NCI-H2029 treated with DMSO at 0.1 percent for 48 hours (cell line): Measurements from ENCODE around the gene CD300C.
"Not testable (repeated sequence)": the region's sequence is repeated elsewhere in the genome, so short reads cannot be mapped to it uniquely, and the experiment has no call there.

ENCODE experiments used
- DNase-seq: peaks from one replicate; lab custom pipeline; 2025; lab: John Stamatoyannopoulos, UW

The CD300C gene

DNA sequence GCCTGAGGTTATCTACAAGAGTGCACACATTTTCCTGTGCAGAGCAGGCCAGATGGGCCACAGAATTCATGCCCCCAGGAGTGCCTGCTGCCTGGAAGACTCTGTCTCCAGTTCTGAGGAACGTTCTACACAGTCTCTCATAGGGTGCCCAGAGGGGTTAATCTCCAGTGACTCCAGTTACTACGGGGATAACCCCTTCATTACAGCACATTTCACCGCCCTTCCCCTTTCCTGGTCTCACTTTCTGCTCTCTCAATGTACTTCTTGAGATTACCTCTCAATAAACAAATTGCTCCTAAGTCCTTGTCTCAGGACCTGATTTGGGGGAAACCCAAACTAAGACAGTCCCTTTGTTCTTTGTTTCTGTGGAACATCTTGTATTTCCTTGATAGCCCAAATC, 15.7 kb upstream of the CD300C start:
- DNase-seq, result no peak

DNA sequence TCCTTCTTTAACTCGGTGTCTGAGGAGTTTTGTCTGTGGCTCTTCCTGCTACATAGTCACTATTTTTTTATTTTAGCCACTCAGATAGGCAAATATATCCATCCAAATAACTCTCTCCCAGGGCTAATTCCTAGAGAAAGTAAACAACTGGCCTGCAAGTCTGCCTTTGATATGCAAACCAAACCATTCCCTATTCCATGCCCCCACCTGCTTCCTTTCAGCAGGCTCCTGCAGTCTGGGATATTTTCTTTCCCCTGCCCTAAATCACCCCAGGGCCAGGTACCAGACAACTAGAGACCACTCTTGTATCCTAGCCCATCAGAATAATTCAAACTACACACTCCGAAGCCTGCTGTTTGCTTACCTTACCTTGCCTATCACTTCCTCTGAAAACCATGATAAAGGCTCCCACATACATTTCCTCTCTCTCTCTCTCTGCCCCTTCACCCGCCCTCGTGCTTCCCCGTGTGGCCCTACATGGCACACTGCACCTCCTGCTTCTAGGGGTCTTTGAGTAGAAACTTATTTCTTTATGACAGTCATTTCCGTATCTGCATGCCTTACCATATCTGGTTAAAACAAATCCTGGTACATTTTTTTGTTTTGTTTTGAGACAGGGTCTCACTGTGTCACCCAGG, 13.1 kb upstream of the CD300C start:
- DNase-seq, result no peak

DNA sequence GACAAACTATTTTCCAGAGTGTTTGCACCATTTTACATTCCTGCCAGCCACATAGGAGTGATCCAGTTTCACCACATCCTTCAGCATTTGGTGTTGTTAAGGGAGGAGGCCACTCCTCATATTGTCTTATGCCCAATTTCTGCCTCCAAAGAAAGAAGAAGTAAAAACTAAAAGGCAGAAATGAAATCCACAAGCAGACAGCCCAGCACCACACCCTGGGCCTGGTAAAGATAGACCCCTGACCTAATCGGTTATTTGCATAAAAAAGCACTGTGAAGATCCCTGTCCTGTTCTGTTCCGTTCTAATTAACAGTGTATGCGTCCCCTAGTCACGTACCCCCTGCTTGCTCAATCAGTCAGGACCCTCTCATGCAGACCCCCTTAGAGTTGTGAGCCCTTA, 12.5 kb upstream of the CD300C start:
- not testable (repeated sequence) for DNase-seq

DNA sequence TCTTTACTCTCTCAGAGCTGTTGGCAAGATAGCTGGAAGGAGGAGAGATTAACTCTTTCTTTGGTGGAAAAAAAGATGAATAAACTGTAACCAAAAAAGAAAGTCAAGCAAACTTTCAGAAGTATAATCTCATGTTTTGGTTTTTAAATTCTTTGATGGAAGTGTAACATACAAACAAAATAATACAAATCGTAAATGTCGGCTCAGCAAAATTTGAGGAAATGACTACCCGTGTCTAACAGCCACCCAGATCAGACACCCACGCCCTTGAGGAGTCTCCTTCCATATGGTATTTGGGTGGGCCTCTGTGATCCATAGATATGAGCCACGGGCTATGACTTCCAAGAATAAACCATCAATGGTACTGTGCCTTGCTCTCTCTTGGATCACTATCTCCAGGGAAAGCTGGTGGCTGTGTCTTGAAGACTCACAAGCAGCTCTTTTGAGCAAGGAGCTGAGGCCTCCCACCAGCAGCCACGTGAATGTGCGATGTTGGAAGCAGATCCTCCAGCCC, 9.6 kb upstream of the CD300C start:
- no peak for DNase-seq

DNA sequence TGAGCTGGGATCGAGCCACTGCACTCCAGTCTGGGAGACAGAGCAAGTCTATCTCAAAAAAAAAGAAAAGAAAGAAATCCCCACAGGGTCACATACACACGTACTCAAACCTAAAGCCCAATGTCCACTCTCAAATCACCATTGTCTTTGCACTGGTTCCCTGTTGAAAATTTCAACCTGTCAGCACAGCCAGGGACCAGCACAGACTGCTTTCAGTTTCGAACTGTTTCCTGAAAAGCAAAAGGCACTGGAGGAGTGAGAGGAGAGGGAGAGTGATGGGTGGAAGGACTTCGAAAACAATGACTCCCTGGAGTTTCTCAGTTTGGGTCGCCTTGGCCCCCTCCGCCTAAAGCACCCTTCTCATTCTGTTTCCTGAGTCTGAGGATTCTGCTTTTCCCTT, 9.0 kb upstream of the CD300C start:
- DNase-seq, result no peak

DNA sequence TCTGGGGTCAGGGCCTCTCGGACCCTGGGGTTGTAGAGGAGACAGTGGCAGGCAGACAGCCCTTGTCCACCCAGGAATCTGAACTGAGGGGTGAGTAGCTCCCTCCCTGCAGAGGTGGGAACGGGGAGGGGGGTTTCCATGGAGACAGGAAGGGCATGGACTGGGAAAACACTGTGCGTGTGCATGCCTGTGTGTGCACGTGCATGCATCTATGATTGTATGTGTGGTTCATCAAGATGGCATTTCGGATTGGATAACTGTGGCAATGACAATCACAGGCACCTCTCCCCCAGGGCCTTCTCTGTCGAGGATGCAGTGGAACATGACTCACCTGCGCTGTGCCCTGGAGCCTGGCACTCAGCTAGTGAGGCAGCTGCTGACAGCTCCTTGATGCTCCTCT, 6.1 kb upstream of the CD300C start:
- no peak for DNase-seq

DNA sequence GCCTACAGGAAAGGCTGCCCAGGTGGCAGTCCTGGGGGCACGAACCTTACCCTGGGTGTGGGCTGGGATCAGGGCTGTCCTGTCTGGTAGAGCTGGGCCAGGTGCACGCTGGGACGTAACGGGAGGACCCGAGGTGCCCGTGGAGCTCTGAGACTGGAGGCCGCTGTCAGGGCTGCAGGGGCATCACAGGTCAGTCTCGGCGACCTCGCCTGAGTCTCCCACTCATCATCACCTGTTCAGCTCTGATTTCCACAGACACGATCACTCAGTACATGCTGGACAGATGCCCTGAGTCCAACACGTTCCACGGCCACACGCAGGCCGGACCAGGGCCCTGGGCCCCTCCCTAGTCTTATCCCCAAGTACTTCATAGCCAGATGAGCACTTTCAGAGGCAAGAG, 4.7 kb upstream of the CD300C start:
- no peak for DNase-seq

DNA sequence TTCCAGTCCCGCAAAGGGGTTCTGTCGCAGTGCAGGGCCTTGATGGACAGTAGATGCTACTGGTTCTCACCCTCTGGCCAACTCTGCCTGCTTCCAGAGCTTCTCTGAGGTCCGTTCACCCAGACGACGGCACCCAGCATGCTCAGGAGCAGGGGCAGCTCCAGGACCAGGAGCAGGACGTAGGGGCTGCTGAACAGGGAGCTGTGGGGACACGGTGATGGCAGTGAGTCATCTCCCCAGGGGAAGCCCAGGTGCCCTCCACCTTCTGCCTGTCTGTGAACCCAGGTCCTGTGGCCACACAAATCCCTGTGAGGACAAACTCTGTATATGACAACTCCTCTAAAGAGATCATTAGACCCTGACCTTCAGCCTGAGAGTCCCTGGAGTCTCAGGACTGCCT, 3.4 kb upstream of the CD300C start:
- DNase-seq, result no peak

DNA sequence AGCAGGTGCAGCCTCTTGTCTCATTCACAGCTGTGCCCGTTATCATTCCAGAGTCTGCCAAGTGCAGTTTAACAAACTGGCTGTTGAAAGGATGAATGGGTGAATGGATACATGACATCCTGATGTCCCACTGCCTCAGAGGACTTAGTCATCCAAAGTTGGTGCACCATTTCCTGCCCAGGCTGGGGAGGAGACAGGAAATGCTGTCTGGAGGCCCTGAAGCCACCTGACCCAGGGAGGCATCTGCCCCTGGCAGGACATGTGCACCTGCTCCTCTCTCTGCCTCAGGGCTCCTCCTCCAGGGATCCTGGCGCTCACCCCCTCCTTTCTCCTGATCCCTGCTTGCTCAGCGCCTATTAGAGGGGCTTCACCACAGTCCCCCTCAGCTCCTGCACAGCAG, 1.8 kb upstream of the CD300C start:
- peak; percentile 23 for DNase-seq

DNA sequence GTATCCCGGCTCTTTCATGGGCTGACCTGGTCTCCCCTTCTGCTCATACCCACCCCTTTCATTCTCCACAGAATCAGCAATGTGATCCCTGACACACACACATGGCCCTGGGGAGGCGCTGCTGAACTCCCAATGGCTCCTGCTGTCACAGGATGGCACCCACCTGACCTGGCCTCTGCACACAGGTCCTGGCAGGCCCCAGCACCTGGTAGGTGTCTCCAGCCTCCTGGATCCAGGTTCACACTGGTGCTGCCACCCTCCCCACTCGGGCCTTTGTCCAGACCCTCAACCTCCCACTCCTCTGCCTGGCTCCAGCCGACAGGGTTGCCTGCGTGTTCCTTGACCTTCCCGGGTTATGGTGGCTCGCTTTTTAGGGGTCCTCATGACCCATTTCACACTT, 1.3 kb upstream of the CD300C start:
- no peak for DNase-seq

DNA sequence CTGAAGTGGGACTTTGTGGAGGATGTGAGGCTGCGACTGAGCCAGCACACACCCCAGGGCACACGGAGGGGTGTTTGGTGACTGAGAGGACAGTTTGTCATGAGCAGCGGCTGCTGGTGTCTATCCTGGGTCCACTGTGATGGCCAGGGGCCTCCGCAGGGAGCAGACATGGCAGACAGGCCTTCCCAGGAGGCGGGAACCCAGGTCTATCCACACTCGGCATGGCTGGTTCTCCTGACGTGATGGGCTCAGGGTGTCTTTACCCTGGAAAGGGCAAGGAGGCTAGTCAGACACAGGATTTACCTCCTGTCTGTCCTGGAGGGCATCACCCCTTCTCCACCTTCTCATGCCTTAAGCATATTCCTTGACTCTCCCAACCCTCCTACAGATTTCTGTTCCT, 671 bp upstream of the CD300C start:
- DNase-seq, result no peak

DNA sequence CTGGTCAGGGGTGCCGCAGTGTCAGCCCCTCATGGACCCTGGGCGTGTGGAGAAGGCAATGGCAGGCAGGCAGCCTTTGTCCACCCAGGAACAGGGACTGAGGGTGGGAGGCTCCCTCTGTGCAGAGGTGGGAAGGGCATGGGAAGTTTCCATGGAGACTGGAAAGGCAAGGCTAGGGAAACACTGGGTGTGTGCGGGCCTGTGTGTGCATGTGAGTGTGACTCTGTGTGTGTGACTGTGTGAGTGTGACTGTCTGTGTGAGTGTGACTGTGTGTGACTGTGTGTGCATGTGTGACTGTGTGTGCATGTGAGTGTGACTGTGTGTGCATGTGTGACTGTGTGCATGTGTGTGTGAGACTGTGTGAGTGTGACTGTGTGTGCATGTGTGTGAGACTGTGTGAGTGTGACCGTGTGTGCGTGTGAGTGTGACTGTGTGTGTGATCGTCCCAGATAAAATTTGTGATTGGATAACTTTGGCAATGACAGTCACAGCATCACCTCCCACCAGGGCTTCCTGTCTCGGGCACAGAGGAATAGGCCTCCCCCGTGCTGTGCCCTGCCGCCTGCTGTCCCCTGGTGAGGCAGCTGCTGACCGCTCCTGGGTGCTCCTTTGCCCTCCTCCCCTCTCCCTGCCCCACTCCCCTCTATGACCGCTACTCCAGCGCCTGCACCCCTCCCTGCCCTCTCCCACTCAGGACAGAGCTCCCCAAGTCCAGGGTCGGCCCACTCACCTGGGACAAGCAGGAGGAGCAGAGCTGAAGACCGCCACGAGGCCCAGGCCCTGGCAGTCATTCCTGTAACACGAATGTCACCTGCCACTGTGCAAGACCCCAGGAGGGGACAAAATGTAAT, 698 bp downstream of the CD300C start:
- no peak for DNase-seq

DNA sequence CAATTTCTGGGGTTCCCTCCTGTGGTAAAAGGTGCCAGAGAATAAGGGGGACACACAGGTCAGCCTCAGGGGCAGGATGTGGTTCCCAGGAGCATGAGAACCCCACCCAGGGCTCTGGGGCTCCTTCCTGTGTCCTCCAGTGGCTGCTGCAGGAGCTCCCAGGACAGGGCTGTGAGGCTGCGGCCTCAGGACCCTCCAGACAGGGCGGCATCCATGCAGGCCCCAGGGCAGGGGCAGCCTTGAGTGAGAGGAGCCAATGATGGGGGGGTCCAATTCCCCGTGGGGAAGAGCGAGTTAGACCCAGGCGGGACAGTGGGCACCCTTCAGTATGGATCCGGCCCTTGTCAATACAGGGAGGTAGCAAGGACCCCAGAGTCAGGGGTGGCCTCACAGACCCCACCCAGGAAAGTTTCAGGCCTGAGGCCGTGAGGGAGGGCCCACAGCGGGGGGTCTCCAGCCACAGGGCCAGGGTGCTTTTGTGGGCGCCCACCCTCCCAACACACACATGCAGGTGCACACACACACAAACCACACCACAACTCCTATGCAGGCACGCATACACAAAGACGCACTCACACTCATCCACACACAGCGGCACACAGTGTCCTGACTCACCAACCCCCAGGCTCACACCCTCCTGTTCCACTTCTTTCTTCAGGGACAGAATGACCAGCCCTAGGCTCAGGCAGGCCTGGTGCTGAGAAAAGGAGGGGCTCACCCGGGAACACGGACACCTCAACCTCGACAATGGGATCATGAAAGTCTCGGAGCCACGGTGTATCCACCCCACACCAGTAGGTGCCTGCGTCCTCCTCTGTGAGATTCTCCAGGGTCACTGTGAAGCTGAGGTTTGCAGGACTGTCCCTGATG, 1.8 kb downstream of the CD300C start:
- no peak for DNase-seq

DNA sequence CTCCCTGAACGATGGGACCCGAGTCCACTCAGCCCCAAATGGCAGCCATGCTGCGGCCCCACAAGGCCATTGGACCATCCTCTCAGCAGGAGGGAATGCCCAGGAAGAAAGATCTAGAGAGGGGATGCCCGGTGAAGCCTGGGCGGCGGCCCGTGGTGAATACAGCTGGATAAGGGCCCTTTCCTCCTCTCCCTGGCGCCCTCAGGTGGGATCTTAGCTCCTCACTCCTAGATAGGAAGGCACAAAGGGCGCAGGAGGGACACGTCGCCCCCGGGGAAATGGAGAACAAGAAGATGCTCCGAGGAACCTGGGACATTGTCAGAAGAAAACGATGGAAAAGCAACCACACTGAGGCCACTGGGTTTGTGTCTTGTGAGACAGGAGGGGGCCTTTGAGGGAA, 2.5 kb downstream of the CD300C start:
- no peak for DNase-seq

DNA sequence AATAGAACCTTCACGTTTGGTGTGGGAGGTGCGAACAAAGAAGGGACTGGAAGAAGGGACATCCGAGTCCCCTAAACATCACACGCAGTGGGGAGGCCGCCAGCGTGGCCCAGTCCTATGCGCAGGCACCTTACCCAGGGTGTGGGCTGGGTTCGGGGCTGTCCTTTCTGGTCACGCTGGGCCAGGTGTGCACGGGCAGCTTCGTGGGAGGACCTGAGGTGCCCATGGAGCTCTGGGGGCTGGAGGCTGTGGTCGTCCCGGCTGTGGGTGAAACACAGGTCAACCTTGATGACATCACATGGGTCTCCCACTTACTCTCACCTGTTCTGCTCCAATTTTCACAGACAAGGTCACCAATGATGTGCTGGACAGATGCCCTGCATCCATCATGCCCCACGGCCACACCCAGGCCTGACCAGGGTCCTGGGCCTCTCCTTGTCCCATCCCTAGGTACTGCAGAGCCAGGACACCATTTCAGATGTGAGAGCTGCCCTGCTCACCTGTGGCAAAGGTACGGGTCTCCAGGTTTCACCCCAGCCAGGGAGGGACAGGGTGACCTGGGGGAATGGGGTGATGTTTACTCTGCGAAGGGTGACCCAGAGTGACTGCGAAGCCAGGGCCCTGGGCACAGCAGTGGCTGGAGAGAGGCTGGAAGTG, 3.1 kb downstream of the CD300C start:
- DNase-seq, result no peak

DNA sequence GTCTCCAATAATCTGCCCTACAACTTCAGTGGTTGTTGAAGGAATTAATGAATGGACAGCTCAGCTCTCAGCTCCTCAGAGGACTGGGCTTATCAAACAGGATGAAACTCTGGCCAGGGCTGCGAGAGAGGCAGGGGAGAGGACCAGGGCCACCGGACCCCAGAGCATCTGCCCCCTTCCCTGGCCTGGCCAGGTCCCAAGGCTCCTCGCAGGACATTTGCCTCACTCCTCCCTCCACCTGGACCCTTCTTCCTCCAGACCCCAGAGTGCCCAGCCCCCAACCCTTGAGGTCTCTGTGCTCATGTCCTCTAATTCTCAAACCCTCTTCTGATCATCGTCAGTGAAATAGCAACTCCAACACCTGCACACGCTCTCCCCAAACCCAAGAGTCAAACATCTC, 3.7 kb downstream of the CD300C start:
- no peak for DNase-seq

DNA sequence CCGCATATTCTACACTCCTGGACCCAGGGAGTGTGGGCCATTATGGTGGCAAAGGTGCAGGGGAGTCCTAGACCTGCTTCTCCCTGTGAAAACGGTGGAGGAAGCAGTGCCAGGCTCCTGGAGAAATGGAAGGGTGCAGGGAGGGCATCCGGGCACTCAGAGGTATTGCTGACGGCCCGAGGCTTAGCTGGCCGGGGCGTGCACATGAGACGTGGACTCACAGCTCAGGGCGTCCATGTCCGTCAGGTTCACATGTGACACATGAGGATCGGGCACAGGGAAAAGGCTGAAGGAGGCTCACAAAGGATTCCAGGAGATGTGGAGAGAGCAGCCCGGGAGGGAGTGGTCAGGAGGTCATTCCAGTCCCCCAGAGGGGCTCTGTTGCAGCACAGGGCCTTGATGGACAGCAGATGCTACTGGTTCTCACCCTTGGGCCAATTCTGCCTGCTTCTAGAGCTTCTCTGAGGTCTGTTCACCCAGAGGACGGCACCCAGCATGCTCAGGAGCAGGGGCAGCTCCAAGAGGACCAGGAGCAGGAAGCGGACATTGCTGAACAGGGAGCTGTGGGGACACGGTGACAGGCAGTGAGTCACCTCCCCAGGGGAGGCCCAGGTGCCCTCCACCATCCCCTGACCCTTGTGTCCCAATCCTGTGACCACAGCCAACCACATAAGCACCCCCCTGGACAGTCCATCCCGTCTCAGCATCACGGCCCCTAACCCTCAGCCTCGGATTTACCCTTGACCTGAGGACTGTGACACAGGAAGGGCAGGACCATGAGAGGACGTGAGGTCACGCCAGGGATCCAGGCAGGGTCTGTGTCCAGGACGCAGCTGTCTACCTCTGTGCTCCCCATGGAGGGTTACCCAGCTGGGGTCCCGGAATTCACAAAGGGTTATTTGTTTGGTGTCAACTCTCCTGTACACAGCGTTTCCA, 4.5 kb downstream of the CD300C start:
- no peak for DNase-seq

DNA sequence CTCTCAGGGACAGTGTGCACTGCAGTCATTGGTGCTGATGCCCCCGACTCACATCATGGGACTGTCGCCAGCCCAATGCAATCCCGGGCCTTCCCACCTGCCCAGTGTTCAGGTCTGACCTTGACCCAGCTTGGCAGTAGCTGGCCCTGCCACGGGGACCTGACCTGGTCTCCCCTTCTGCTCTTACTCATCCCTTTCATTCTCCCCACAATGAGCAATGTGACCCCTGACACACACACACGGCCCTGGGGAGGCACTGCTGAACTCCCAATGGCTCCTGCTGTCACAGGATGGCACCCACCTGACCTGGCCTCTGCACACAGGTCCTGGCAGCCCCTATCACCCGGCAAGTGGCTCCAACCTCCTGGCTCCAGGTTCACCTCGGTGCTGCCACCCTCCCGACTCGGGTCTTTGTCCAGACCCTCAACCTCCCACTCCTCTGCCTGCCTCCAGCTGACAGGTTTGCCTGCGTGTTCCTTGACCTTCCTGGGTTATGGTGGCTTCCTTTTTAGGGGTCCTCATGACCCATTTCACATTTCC, 6.6 kb downstream of the CD300C start:
- no peak for DNase-seq

DNA sequence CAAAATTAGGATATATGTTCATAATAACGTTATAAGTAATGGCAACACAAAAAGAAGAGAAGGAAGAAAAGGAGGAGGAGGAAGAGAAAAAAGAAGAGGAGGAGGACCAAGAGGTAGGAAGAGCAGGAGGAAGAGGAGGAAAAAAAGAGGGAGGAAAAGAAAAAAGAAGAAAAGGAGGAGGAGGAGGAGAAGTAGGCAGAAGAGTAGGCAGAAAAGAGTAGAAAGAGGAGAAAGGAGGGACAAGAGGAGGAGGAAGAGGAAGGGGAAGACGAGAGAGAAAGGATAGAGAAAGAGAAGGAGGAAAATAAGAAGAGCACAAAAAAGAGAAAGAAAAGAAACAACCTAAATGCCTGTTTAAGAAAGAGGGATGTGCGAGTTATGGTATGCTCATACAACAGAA, 9.0 kb downstream of the CD300C start:
- no peak for DNase-seq

DNA sequence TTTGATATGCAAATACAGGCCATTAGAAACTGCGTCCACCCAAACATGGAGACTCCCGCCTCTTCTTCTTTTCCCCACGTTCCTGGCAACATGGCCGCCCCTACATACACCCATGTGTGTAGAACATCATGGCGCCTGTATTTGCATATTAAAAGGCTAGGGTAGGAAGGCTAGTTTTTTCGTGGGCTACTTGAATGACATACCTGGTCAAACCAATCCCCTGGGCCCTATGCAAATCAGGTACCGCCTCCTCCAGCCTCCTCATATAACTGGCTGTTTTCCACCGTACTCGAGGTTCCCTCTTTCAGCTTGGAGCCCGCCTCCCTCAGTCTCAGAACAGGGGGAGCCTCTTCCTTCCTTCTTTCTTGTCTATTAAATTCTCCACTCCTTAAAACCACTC, 13.8 kb downstream of the CD300C start:
- no peak for DNase-seq
